ENCODE data around the gene MUC5AC.
"Not testable (repeated sequence)": the region's sequence is repeated elsewhere in the genome, so short reads cannot be mapped to it uniquely, and the experiment has no call there.

Gene MUC5AC

GRCh38 chr11:1111545-1112212, 46.1 kb upstream of the MUC5AC start:
- no peak overlapping the region for H3K4me3 ChIP-seq (ENCODE audit: low read depth, low read length)
- DNase-seq (ENCODE audit: low read depth) = no peak
- TF ChIP-seq MYC (IDR thresholded peaks at IDR 0.05; ENCODE audit: low read depth, low read length) = no peak
- no peak for TF ChIP-seq MAX (IDR thresholded peaks at IDR 0.05; ENCODE audit: low read depth, low read length)
- TF ChIP-seq CTCF (IDR thresholded peaks at IDR 0.05; ENCODE audit: low read depth, low read length) = no peak
- TF ChIP-seq POLR2A (IDR thresholded peaks at IDR 0.05; ENCODE audit: extremely low read depth, insufficient read length) = no peak

GRCh38 chr11:1112351-1113191, 45.2 kb upstream of the MUC5AC start:
- H3K4me3 ChIP-seq (ENCODE audit: low read depth, low read length) = no peak overlapping the region
- TF ChIP-seq CTCF (IDR thresholded peaks at IDR 0.05; ENCODE audit: low read depth, low read length) (no peak), MAX (IDR thresholded peaks at IDR 0.05; ENCODE audit: low read depth, low read length) (no peak), POLR2A (IDR thresholded peaks at IDR 0.05; ENCODE audit: extremely low read depth, insufficient read length) (no peak), MYC (IDR thresholded peaks at IDR 0.05; ENCODE audit: low read depth, low read length) (no peak)
- no peak for DNase-seq (ENCODE audit: low read depth)

GRCh38 chr11:1113405-1114201, 44.1 kb upstream of the MUC5AC start:
- no peak overlapping the region for H3K4me3 ChIP-seq (ENCODE audit: low read depth, low read length)
- DNase-seq (ENCODE audit: low read depth) = no peak
- no peak for TF ChIP-seq MYC (IDR thresholded peaks at IDR 0.05; ENCODE audit: low read depth, low read length)
- no peak for TF ChIP-seq CTCF (IDR thresholded peaks at IDR 0.05; ENCODE audit: low read depth, low read length)
- TF ChIP-seq MAX (IDR thresholded peaks at IDR 0.05; ENCODE audit: low read depth, low read length) = no peak
- no peak for TF ChIP-seq POLR2A (IDR thresholded peaks at IDR 0.05; ENCODE audit: extremely low read depth, insufficient read length)

- DNase-seq (ENCODE audit: low read depth) = not testable (repeated sequence)
These were observed 42.5 kb upstream of the MUC5AC start for GRCh38 chr11:1115292-1115691.

GRCh38 chr11:1116104-1116503, 41.6 kb upstream of the MUC5AC start:
- TF ChIP-seq CTCF (IDR thresholded peaks at IDR 0.05; ENCODE audit: low read depth, low read length) (no peak), MAX (IDR thresholded peaks at IDR 0.05; ENCODE audit: low read depth, low read length) (no peak), MYC (IDR thresholded peaks at IDR 0.05; ENCODE audit: low read depth, low read length) (no peak), POLR2A (IDR thresholded peaks at IDR 0.05; ENCODE audit: extremely low read depth, insufficient read length) (no peak)
- no peak overlapping the region for H3K4me3 ChIP-seq (ENCODE audit: low read depth, low read length)
- no peak for DNase-seq (ENCODE audit: low read depth)

More at GRCh38 chr11:1115292-1115691, 42.5 kb upstream of the MUC5AC start:
- not testable (repeated sequence) for H3K4me3 ChIP-seq (ENCODE audit: low read depth, low read length)

All from NB4 (cell line).